Measurements from ENCODE around the gene GNPTAB.

GNPTAB gene

DNA sequence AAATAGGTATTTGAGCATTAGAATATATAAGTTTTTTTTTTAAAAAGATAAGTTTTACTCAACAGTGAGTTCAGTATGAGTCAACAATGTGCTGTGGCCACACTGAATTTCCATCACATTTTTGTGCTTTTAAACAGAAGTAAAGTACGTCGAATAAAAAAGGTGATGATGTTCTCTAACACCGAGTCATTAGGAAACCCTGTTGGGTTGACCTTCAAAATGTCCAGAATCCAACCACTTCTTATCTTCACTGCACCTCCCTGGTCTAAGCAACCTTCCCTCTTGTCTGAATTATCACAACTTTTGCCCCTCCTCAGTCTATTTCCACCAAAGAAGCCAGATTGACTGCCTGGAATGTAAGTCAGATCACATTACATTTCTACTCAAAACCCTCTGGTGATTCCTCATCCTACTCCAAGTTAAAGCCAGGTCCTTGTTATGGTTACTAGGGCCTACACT is 48.5 kb downstream of the GNPTAB start:
- H3K27me3 Mint-ChIP-seq (ENCODE audit: low read depth, poor library complexity), result no peaks in the 10 kb centered on the region
- no peak for DNase-seq
- no peaks in the 10 kb centered on the region for H3K9me3 Mint-ChIP-seq
- peaks cover 12% of the 10 kb centered on the region for H3K4me1 Mint-ChIP-seq
- no peak overlapping the region for H3K27ac Mint-ChIP-seq
- TF ChIP-seq, protein P1, sequence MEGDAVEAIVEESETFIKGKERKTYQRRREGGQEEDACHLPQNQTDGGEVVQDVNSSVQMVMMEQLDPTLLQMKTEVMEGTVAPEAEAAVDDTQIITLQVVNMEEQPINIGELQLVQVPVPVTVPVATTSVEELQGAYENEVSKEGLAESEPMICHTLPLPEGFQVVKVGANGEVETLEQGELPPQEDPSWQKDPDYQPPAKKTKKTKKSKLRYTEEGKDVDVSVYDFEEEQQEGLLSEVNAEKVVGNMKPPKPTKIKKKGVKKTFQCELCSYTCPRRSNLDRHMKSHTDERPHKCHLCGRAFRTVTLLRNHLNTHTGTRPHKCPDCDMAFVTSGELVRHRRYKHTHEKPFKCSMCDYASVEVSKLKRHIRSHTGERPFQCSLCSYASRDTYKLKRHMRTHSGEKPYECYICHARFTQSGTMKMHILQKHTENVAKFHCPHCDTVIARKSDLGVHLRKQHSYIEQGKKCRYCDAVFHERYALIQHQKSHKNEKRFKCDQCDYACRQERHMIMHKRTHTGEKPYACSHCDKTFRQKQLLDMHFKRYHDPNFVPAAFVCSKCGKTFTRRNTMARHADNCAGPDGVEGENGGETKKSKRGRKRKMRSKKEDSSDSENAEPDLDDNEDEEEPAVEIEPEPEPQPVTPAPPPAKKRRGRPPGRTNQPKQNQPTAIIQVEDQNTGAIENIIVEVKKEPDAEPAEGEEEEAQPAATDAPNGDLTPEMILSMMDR (IDR thresholded peaks at IDR 0.05), result no peak
- no peak overlapping the region for H3K4me3 Mint-ChIP-seq
- H3K36me3 Mint-ChIP-seq (ENCODE audit: low read depth), result peaks cover 5% of the 10 kb centered on the region

GRCh38 chr12:101781834-101782233 is 48.9 kb downstream of the GNPTAB start:
- H3K4me3 Mint-ChIP-seq, result no peak overlapping the region
- peaks cover 12% of the 10 kb centered on the region for H3K4me1 Mint-ChIP-seq
- H3K36me3 Mint-ChIP-seq (ENCODE audit: low read depth), result peaks cover 1% of the 10 kb centered on the region
- no peak overlapping the region for H3K27ac Mint-ChIP-seq
- TF ChIP-seq, protein P1 (IDR thresholded peaks at IDR 0.05), result no peak
- no peaks in the 10 kb centered on the region for H3K9me3 Mint-ChIP-seq
- no peak for DNase-seq
- no peaks in the 10 kb centered on the region for H3K27me3 Mint-ChIP-seq (ENCODE audit: low read depth, poor library complexity)

DNA sequence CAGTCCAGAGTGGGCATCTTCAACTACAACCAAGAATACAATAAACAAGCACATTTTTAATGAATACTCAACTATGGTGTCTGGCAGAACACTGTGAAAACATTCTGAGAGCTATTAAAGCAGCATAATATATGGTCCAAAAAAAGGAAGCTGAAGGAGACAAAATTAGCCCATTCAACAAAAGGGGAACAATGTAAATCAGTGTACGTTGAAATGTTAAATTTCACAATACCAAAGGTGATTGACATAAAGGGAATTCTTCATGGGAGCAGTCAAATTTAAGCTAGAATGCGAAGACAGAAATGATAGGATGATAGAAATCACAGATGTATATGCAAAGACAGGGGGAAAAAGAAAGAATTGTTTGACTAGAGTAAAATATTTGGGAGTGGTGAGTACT is 50.2 kb downstream of the GNPTAB start:
- TF ChIP-seq, protein P1 (IDR thresholded peaks at IDR 0.05), result no peak

GRCh38 chr12:101779626-101780025 is 51.1 kb downstream of the GNPTAB start:
- no peak for DNase-seq
- TF ChIP-seq, protein P1 (IDR thresholded peaks at IDR 0.05), result no peak
- Mint-ChIP-seq H3K4me3 (no peak overlapping the region), H3K27ac (no peak overlapping the region), H3K9me3 (no peaks in the 10 kb centered on the region), H3K4me1 (peaks cover 12% of the 10 kb centered on the region), H3K27me3 (ENCODE audit: low read depth, poor library complexity) (no peaks in the 10 kb centered on the region), H3K36me3 (ENCODE audit: low read depth) (no peaks in the 10 kb centered on the region)

More for the DNA sequence above, 50.2 kb downstream of the GNPTAB start:
- DNase-seq, result no peak
- Mint-ChIP-seq H3K36me3 (ENCODE audit: low read depth) (no peaks in the 10 kb centered on the region), H3K27ac (no peak overlapping the region), H3K9me3 (no peaks in the 10 kb centered on the region), H3K27me3 (ENCODE audit: low read depth, poor library complexity) (no peaks in the 10 kb centered on the region), H3K4me1 (peaks cover 12% of the 10 kb centered on the region), H3K4me3 (no peak overlapping the region)

DNA sequence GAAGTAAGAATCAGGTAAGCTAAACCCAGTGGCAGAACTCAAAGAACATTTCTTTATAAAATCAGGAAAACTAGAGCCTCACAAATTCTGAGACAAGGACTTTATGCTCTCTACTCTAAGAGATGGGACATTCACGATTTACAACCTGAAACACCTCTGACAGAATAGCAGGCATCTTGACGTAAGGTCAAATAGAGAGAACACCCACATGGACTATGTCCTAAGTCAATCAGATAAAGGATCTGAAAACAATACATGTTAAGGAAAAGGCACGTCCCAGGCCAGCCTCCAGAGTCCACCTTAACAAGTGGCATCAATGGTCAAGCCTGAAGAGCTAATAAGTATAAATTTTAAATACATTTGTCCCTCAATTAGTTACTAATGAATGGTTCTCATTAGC is 51.6 kb downstream of the GNPTAB start:
- H3K9me3 Mint-ChIP-seq, result no peaks in the 10 kb centered on the region
- H3K36me3 Mint-ChIP-seq (ENCODE audit: low read depth), result no peaks in the 10 kb centered on the region
- TF ChIP-seq, protein P1 (IDR thresholded peaks at IDR 0.05), result no peak
- no peak overlapping the region for H3K4me3 Mint-ChIP-seq
- no peak for DNase-seq
- H3K27ac Mint-ChIP-seq, result no peak overlapping the region
- no peaks in the 10 kb centered on the region for H3K27me3 Mint-ChIP-seq (ENCODE audit: low read depth, poor library complexity)
- H3K4me1 Mint-ChIP-seq, result peaks cover 12% of the 10 kb centered on the region

DNA sequence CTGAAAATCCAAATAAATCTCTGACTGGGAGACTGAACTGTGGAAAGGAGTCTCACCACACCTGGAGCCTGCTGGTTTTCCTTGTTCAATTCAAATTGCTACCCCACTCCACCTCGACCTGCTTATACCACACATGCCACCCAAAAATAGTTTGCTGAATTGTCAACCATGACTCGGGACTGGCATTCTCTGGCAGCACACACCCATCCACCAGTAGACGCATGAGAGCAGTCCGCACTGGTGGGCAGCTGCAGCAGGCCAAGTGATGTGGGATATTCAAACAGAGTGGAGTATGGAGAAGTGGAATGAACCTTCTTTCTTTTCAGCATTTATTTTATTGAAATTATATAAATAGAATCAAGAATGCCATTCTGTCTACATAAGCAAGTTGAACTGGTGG is 52.8 kb downstream of the GNPTAB start:
- Mint-ChIP-seq H3K36me3 (ENCODE audit: low read depth) (no peaks in the 10 kb centered on the region), H3K4me3 (no peak overlapping the region), H3K27me3 (ENCODE audit: low read depth, poor library complexity) (no peaks in the 10 kb centered on the region), H3K4me1 (peaks cover 7% of the 10 kb centered on the region), H3K9me3 (no peaks in the 10 kb centered on the region), H3K27ac (no peak overlapping the region)
- TF ChIP-seq, protein P1 (IDR thresholded peaks at IDR 0.05), result no peak
- no peak for DNase-seq

Data from nephron progenitor cell (in vitro differentiated cells).